Omental fat pad (tissue), 4 donors: Measurements from ENCODE around the gene SPOUT1. TPM values are rescaled to one million over a fixed set of nuclear protein-coding genes. Genes with fewer than 3 reads are reported as not detected.
"Not testable (repeated sequence)": the region's sequence is repeated elsewhere in the genome, so short reads cannot be mapped to it uniquely, and the experiment has no call there.

Source experiments
- ATAC-seq: fragments of 150-250 bp; one replicate; pipeline ENCODE4 v1.9.1; 2016; ENCODE audit warnings: mild to moderate bottlenecking, moderate library complexity; ENCODE audit not compliant: low FRiP score
- DNase-seq: peaks from one replicate; pipeline ENCODE4 v3.0.0-alpha.2; 2019; ENCODE audit warnings: low spot score
- CTCF ChIP-seq, 3 donors: fragments of 450-650 bp; IDR thresholded peaks; one replicate each; pipeline ENCODE4 v1.5.1; 2016 to 2017; ENCODE audit warnings: antibody characterized with exemption in 3 of 3, mild to moderate bottlenecking in 3 of 3, moderate library complexity in 2 of 3
- total RNA-seq, 4 donors: library from RNA; depleted of rRNA; stranded (reverse); fragments of >200 nt; gene quantifications; one replicate each; pipeline ENCODE4 v1.1.0, GENCODE V29; 2016

The SPOUT1 gene
- total RNA-seq, 4 donors from 2014 or later = 15.1 to 25.1 (median 21.2) TPM

GRCh38 chr9:128860937-128861336, 31.3 kb upstream of the SPOUT1 start:
- DNase-seq = no peak
- ATAC-seq = no peak

GRCh38 chr9:128858476-128858875, 28.9 kb upstream of the SPOUT1 start:
- not testable (repeated sequence) for DNase-seq, ATAC-seq

More at GRCh38 chr9:128860937-128861336, 31.3 kb upstream of the SPOUT1 start:
- TF ChIP-seq CTCF (IDR thresholded peaks at IDR 0.05) = no peak

GRCh38 chr9:128854454-128854853, 24.9 kb upstream of the SPOUT1 start:
- not testable (repeated sequence) for ATAC-seq, DNase-seq

- not testable (repeated sequence) for ATAC-seq, DNase-seq
Measured at GRCh38 chr9:128852646-128853045, 23.1 kb upstream of the SPOUT1 start.

GRCh38 chr9:128851779-128852600, 22.4 kb upstream of the SPOUT1 start:
- TF ChIP-seq CTCF (IDR thresholded peaks at IDR 0.05) = peak in 1 of 3 donors; percentile 52
- not testable (repeated sequence) for DNase-seq, ATAC-seq

- DNase-seq, ATAC-seq: not testable (repeated sequence)
Measured at GRCh38 chr9:128851024-128851423, 21.4 kb upstream of the SPOUT1 start.

- ATAC-seq (no peak), DNase-seq (no peak)
- no peak for TF ChIP-seq CTCF (IDR thresholded peaks at IDR 0.05)
Measured at GRCh38 chr9:128847803-128848202, 18.2 kb upstream of the SPOUT1 start.

GRCh38 chr9:128846680-128847030, 17.1 kb upstream of the SPOUT1 start:
- ATAC-seq (no peak), DNase-seq (no peak)
- no peak for TF ChIP-seq CTCF (IDR thresholded peaks at IDR 0.05)

- DNase-seq (no peak), ATAC-seq (no peak)
- no peak for TF ChIP-seq CTCF (IDR thresholded peaks at IDR 0.05)
Measured at GRCh38 chr9:128845186-128845931, 15.8 kb upstream of the SPOUT1 start.

GRCh38 chr9:128843171-128843570, 13.6 kb upstream of the SPOUT1 start:
- DNase-seq, ATAC-seq: not testable (repeated sequence)
